H9 (cell line): ENCODE results near the gene MCF2L2. TPM values are rescaled to one million over a fixed set of nuclear protein-coding genes. Genes with fewer than 3 reads are reported as not detected.
A peak's percentile ranks its signal among the peaks of the same experiment; 100 is the strongest.

Experiments used
- DNase-seq: peaks from one replicate; pipeline ENCODE4 v3.0.0-alpha.2; 2017
- H2AFZ ChIP-seq: one replicate; pipeline ENCODE4 v1.6.1; 2013; ENCODE audit warnings: mild to moderate bottlenecking, low read length, control low read depth, moderate library complexity
- H2AK5ac ChIP-seq: 2 replicates; pipeline ENCODE4 v1.6.1; 2013; ENCODE audit warnings: low read length, control low read depth, mixed read lengths; ENCODE audit not compliant: insufficient read length
- H2BK120ac ChIP-seq: one replicate; pipeline ENCODE4 v1.6.1; 2013; ENCODE audit warnings: low read depth, mild to moderate bottlenecking, low read length, control low read depth, inconsistent platforms; ENCODE audit not compliant: poor library complexity, severe bottlenecking
- H2BK12ac ChIP-seq: 2 replicates; pipeline ENCODE4 v1.6.1; 2013; ENCODE audit warnings: low read length, control low read depth, mixed read lengths, low read depth; ENCODE audit not compliant: insufficient read length
- H2BK15ac ChIP-seq: 2 replicates; pipeline ENCODE4 v1.6.1; 2013; ENCODE audit warnings: low read depth, low read length, control low read depth
- H2BK20ac ChIP-seq: one replicate; pipeline ENCODE4 v1.6.1; 2013; ENCODE audit warnings: low read depth, mild to moderate bottlenecking, low read length, control low read depth, inconsistent platforms; ENCODE audit not compliant: poor library complexity, severe bottlenecking
- H2BK5ac ChIP-seq: 2 replicates; pipeline ENCODE4 v1.6.1; 2013; ENCODE audit warnings: low read length, control low read depth, mixed read lengths; ENCODE audit not compliant: insufficient read length
- H3K14ac ChIP-seq: 2 replicates; pipeline ENCODE4 v1.6.1; 2013; ENCODE audit warnings: low read length, control low read depth; ENCODE audit not compliant: insufficient read depth
- H3K18ac ChIP-seq: 2 replicates; pipeline ENCODE4 v1.6.1; 2013; ENCODE audit warnings: low read depth, mild to moderate bottlenecking, mixed read lengths, low read length, control low read depth; ENCODE audit not compliant: insufficient read length
- H3K23ac ChIP-seq: 2 replicates; pipeline ENCODE4 v1.6.1; 2013; ENCODE audit warnings: low read length, control low read depth, mixed read lengths, low read depth; ENCODE audit not compliant: insufficient read length
- H3K23me2 ChIP-seq: 2 replicates; pipeline ENCODE4 v1.6.1; 2013; ENCODE audit warnings: low read depth, mild to moderate bottlenecking, mixed read lengths, low read length, control low read depth; ENCODE audit not compliant: insufficient read length, poor library complexity, severe bottlenecking
- H3K27ac ChIP-seq: 2 replicates; pipeline ENCODE4 v1.5.1; 2013; ENCODE audit warnings: low read length, control low read depth, mixed read lengths, low read depth; ENCODE audit not compliant: insufficient read length
- H3K27me3 ChIP-seq: 2 replicates; pipeline ENCODE4 v1.6.1; 2013; ENCODE audit warnings: low read length, control low read depth, inconsistent platforms; ENCODE audit not compliant: insufficient read depth
- H3K4ac ChIP-seq: 2 replicates; pipeline ENCODE4 v1.6.1; 2013; ENCODE audit warnings: low read depth, mild to moderate bottlenecking, control low read depth, inconsistent platforms, low read length, moderate library complexity
- H3K4me1 ChIP-seq: 2 replicates; pipeline ENCODE4 v1.6.1; 2013; ENCODE audit warnings: low read length, control low read depth, inconsistent platforms; ENCODE audit not compliant: insufficient read depth
- H3K4me2 ChIP-seq: 2 replicates; pipeline ENCODE4 v1.6.1; 2013; ENCODE audit warnings: low read length, control low read depth, mixed read lengths; ENCODE audit not compliant: insufficient read length, insufficient read depth
- H3K56ac ChIP-seq: 2 replicates; pipeline ENCODE4 v1.6.1; 2013; ENCODE audit warnings: low read depth, mild to moderate bottlenecking, mixed read lengths, low read length, control low read depth; ENCODE audit not compliant: insufficient read length
- H3K79me1 ChIP-seq: 2 replicates; pipeline ENCODE4 v1.6.1; 2013; ENCODE audit warnings: low read depth, mild to moderate bottlenecking, moderate library complexity, low read length, control low read depth, inconsistent platforms; ENCODE audit not compliant: insufficient read depth, poor library complexity, severe bottlenecking
- H3K79me2 ChIP-seq: 2 replicates; pipeline ENCODE4 v1.6.1; 2013; ENCODE audit warnings: low read length, control low read depth, inconsistent platforms; ENCODE audit not compliant: insufficient read depth
- H3K9ac ChIP-seq: 2 replicates; pipeline ENCODE4 v1.6.1; 2013; ENCODE audit warnings: low read length, control low read depth, mixed read lengths; ENCODE audit not compliant: insufficient read length; ENCODE audit errors: extremely low read depth
- H3K9me3 ChIP-seq: one replicate; pipeline ENCODE4 v1.6.1; 2013; ENCODE audit warnings: low read depth, low read length, inconsistent platforms; ENCODE audit not compliant: control insufficient read depth
- H3T11ph ChIP-seq: one replicate; pipeline ENCODE4 v1.6.1; 2013; ENCODE audit warnings: mild to moderate bottlenecking, low read length, control low read depth, inconsistent platforms
- H4K20me1 ChIP-seq: one replicate; pipeline ENCODE4 v1.6.1; 2013; ENCODE audit not compliant: control insufficient read depth, insufficient read length, insufficient read depth
- H4K5ac ChIP-seq: 2 replicates; pipeline ENCODE4 v1.6.1; 2013; ENCODE audit warnings: low read depth, mild to moderate bottlenecking, mixed read lengths, low read length, control low read depth; ENCODE audit not compliant: insufficient read length
- H4K8ac ChIP-seq: replicated peaks from 2 replicates; pipeline ENCODE4 v1.6.1; 2013; ENCODE audit warnings: low read length, control low read depth, mixed read lengths, low read depth; ENCODE audit not compliant: insufficient read length
- H4K91ac ChIP-seq: 2 replicates; pipeline ENCODE4 v1.6.1; 2013; ENCODE audit warnings: low read depth, mild to moderate bottlenecking, moderate library complexity, mixed read lengths, low read length, control low read depth; ENCODE audit not compliant: insufficient read length
- H3K27ac Mint-ChIP-seq, 3 experiments: 2 replicates in 2 of 3; 3 replicates in 1 of 3; pipeline ENCODE4 v1.8.0; 2020 to 2021; ENCODE audit warnings: mixed read lengths in 3 of 3, mild to moderate bottlenecking in 1 of 3, moderate library complexity in 1 of 3
- H3K27me3 Mint-ChIP-seq: 2 replicates; pipeline ENCODE4 v1.8.0; 2021; ENCODE audit warnings: low read depth, mild to moderate bottlenecking, moderate library complexity, mixed read lengths
- H3K36me3 Mint-ChIP-seq, 3 experiments: 2 replicates in 2 of 3; 3 replicates in 1 of 3; pipeline ENCODE4 v1.8.0; 2020 to 2021; ENCODE audit warnings: low read depth in 3 of 3, mixed read lengths in 3 of 3; ENCODE audit not compliant: insufficient read depth in 1 of 3
- H3K4me1 Mint-ChIP-seq, 2 experiments: 2 replicates each; pipeline ENCODE4 v1.8.0; 2020; ENCODE audit warnings: mixed read lengths in 2 of 2
- H3K4me3 Mint-ChIP-seq, 2 experiments: 2 replicates in 1 of 2; 3 replicates in 1 of 2; pipeline ENCODE4 v1.8.0; 2020 to 2021; ENCODE audit warnings: mild to moderate bottlenecking in 2 of 2, mixed read lengths in 2 of 2, moderate library complexity in 1 of 2
- H3K9me3 Mint-ChIP-seq, 2 experiments: 2 replicates in 1 of 2; 3 replicates in 1 of 2; pipeline ENCODE4 v1.8.0; 2020; ENCODE audit warnings: mild to moderate bottlenecking in 2 of 2, mixed read lengths in 2 of 2, moderate library complexity in 1 of 2
- CTCF ChIP-seq: fragments of 200-600 bp; sonication (generic); conservative IDR thresholded peaks from 3 replicates; pipeline ENCODE4 v1.8.0; 2021; ENCODE audit warnings: antibody characterized with exemption, mild to moderate bottlenecking
- WGBS: extraction: QIAGEN DNeasy Blood & Tissue Kit; methylation state at CpG from one replicate; pipeline ENCODE4 v1.1.7; 2013; ENCODE audit warnings: missing lambda C conversion rate, low lambda C conversion rate, mixed read lengths; ENCODE audit not compliant: insufficient read length; ENCODE audit errors: extremely low coverage; 5-methylcytosine and 5-hydroxymethylcytosine counted together
- total RNA-seq: library from RNA; stranded (reverse); gene quantifications from 2 replicates; pipeline ENCODE4 v1.2.1, GENCODE V29; 2021

The MCF2L2 gene
- total RNA-seq, 1 experiment from 2014 or later = 6.4 TPM

DNA sequence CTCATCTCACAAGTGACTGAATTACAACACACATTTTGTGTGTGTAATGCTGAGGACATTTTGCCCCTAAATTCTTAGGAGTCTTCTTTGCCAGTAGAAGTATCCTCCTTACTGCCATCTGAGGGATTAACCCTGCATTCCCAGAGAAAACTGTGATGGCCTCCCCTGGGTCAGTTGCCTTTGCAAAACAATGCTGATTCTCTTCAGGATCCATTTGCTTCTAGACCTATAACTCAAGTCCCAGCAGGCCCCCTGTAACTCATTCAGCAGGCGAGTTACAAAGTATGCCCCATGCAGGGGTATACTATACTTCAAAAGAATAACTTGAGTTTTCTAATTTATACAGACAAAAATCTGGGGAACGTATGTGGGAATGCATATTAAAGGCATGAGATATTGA lies 6.6 kb upstream of the MCF2L2 start:
- Mint-ChIP-seq H3K4me3 (peak overlapping the region; percentile 10 to 28), H3K4me1 (peaks cover 46 to 47% of the 10 kb centered on the region in 2 experiments), H3K27me3 (peaks cover 46% of the 10 kb centered on the region), H3K36me3 (no peaks in the 10 kb centered on the region; a peak in 1 of 7 replicates), H3K27ac (peak overlapping the region; percentile 57 to 94 (median 85); a peak in 6 of 7 replicates), H3K9me3 (no peaks in the 10 kb centered on the region; a peak in 1 of 5 replicates)
- TF ChIP-seq CTCF = no peak
- Histone ChIP-seq H3K27me3 (no peaks in the 10 kb centered on the region), H4K91ac (no peak overlapping the region), H3K56ac (no peak overlapping the region), H4K5ac (no peak overlapping the region), H3K9ac (no peak overlapping the region), H3K79me1 (no peaks in the 10 kb centered on the region), H2BK15ac (no peak overlapping the region), H3K79me2 (no peaks in the 10 kb centered on the region), H2BK120ac (no peak overlapping the region), H2BK5ac (no peak overlapping the region), H3K14ac (0 out of 2 replicates have a peak overlapping the region, but pooled peaks have one; percentile 29), H4K20me1 (no peaks in the 10 kb centered on the region), H4K8ac (no peak overlapping the region), H2AK5ac (no peak overlapping the region), H3K23ac (no peak overlapping the region), H3K9me3 (no peaks in the 10 kb centered on the region), H2AFZ (no peak overlapping the region), H3K23me2 (peaks cover 4% of the 10 kb centered on the region), H3K4me2 (peak overlapping the region; percentile 36), H3K18ac (peak overlapping the region; percentile 63), H3K4ac (no peak overlapping the region), H2BK12ac (no peak overlapping the region), H3K4me1 (peaks cover 10% of the 10 kb centered on the region; the same call in 1 of the 2 replicates), H3K27ac (no peak overlapping the region), H2BK20ac (no peak overlapping the region), H3T11ph (no peak overlapping the region)
- no CpG with 5 or more reads among the region's 2 CpGs for WGBS
- peak; percentile 53 for DNase-seq
